ENCODE measurements around the gene APC2. TPM values are rescaled to one million over a fixed set of nuclear protein-coding genes. Genes with fewer than 3 reads are reported as not detected.
A peak's percentile ranks its signal among the peaks of the same experiment; 100 is the strongest.

Gene APC2
- 0.59 TPM for total RNA-seq

- no peak for DNase-seq
These were observed at the start of gene APC2 for GRCh38 chr19:1449467-1450442. TSS of gene APC2 (plus strand) at chr19:1450121. CDS start at chr19:1453002, 2,881 bp downstream.

- no peak for DNase-seq
These were observed 49.4 kb upstream of the APC2 start for GRCh38 chr19:1400281-1401137.

- no peak for DNase-seq
These were observed 48.6 kb upstream of the APC2 start, which contains the start of gene GAMT for GRCh38 chr19:1401138-1401888. TSS of gene GAMT (minus strand) at chr19:1401542. CDS start at chr19:1401476, 66 bp downstream.

GRCh38 chr19:1401889-1402217 lies 48.1 kb upstream of the APC2 start:
- DNase-seq: no peak

- DNase-seq: no peak
These were observed 47.4 kb upstream of the APC2 start for GRCh38 chr19:1402411-1403070.

- DNase-seq: peak; percentile 98
These were observed 43.0 kb upstream of the APC2 start for GRCh38 chr19:1406774-1407527.

- no peak for DNase-seq
These were observed 42.2 kb upstream of the APC2 start, which contains the start of gene DAZAP1 for GRCh38 chr19:1407528-1408299. TSS of gene DAZAP1 (plus strand) at chr19:1407586. CDS start at chr19:1407774, 188 bp downstream.

GRCh38 chr19:1408300-1409203 lies 41.4 kb upstream of the APC2 start:
- no peak for DNase-seq

GRCh38 chr19:1409204-1410005 lies 40.5 kb upstream of the APC2 start:
- DNase-seq: no peak

GRCh38 chr19:1410136-1410786 lies 39.7 kb upstream of the APC2 start:
- no peak for DNase-seq

GRCh38 chr19:1410789-1411188 lies 39.1 kb upstream of the APC2 start:
- DNase-seq: no peak

- no peak for DNase-seq
These were observed 38.4 kb upstream of the APC2 start for GRCh38 chr19:1411255-1412191.

- DNase-seq: no peak
These were observed 37.5 kb upstream of the APC2 start for GRCh38 chr19:1412323-1412923.

- no peak for DNase-seq
These were observed 36.7 kb upstream of the APC2 start for GRCh38 chr19:1412995-1413800.

Data from skin of body (tissue), 2 donors.